HT1080 (cell line): Measurements from ENCODE around the gene ZNF346. TPM values are rescaled to one million over a fixed set of nuclear protein-coding genes. Genes with fewer than 3 reads are reported as not detected.
A peak's percentile ranks its signal among the peaks of the same experiment; 100 is the strongest.
"Not testable (repeated sequence)": the region's sequence is repeated elsewhere in the genome, so short reads cannot be mapped to it uniquely, and the experiment has no call there.

Experiments used
- DNase-seq: peaks from one replicate; pipeline ENCODE4 v3.0.0-alpha.2; 2015; ENCODE audit warnings: low read depth
- polyA plus RNA-seq, 2 experiments: library from polyadenylated mRNA; depleted of rRNA; stranded (reverse); fragments of >200 nt; gene quantifications; 2 replicates each; pipeline ENCODE4 v1.2.3, GENCODE V29; 2015
- total RNA-seq: library from RNA; depleted of rRNA; stranded (reverse); fragments of >200 nt; shearing (Covaris generic); gene quantifications from 2 replicates; pipeline ENCODE4 v1.2.3, GENCODE V29; 2014; rRNA removed

Gene ZNF346, protein sequence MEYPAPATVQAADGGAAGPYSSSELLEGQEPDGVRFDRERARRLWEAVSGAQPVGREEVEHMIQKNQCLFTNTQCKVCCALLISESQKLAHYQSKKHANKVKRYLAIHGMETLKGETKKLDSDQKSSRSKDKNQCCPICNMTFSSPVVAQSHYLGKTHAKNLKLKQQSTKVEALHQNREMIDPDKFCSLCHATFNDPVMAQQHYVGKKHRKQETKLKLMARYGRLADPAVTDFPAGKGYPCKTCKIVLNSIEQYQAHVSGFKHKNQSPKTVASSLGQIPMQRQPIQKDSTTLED
- total RNA-seq = 13.7 and 17.7 TPM in 2 replicates
- 7.3 TPM in 2 replicates for polyA plus RNA-seq (2015; cell fraction: cytosol; rRNA removed)
- polyA plus RNA-seq (2015; cell fraction: nucleus; rRNA removed) = 9.9 and 10.0 TPM in 2 replicates

DNA sequence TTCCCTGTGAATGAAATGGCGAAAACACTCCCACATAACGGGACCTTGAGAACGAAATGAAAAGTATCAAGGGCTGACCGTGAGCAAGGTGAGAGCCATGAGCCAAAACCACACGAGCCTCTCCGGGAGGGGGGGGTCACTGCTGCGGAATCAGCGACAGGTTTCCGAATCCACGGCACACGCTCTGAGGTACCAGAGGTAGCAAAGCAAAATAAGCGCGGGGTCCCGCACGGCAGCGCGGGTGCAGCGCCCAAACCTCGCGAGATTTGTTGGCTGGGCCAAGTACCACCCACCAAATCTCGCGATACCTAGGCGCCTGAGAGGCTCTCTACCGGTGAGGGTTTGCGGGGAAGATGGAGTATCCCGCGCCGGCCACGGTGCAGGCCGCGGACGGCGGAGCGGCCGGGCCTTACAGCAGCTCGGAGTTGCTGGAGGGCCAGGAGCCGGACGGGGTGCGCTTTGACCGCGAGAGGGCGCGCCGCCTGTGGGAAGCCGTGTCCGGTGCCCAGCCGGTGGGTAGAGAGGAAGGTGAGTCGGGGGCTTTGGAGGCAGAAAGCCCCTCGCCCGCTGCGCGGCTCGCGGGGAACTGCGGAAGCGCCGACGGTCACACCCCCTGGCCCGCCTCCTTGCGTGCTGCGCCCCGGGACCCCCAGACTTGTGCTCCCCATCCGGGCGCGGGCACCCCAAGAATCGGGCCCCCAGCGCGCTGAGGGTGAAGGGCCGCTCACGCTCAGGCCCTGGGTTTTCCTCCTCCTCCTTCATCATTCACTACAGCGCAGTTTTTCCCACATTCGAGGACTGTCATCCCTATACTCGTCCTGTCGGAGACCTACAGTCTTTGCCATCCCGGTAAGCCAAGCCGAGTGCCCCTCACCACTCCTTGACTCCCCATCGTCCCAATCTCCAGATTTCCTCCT is at the start of gene ZNF346:
Gene ZNF346, plus strand, starts transcription at position 311 of the 917 bp plus-strand sequence. Its CDS starts 43 bp downstream, at position 354.
- DNase-seq = peak; percentile 84

DNA sequence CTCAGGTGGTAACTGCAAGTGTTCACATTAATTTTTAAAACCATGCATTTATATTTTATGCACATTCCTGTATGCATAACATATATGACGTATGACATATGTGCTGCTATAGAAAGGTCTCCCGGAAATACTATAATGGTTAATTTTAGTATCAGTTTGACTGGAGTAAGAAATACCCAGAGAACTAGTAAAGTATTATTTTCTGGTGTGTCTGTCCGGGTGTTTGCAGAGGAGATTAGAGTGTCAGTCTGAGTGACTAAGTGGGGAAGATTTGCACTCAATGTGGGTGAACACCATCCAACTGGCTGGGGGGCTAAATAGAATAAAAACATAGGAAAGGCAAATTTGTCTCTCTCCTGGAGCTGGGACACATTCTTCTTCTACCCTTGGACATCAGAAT is 42.8 kb upstream of the ZNF346 start:
- no peak for DNase-seq

DNA sequence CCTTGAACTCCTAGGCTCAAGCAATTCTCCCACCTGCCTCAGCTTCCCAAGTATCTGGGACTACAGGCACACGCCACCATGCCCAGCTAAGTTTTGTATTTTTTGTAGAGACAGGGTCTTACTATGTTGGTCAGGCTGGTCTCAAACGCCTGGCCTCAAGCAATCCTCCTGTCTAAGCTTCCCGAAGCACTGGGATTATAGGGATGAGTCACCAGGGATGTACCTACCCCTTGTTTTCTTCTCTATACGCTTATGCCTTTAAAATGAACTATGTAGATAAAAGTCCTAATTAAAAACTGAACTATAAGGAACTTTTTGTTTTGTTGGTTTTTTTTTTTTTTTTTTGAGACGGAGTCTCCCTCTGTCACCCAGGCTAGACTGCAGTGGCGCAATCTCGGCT is 41.7 kb upstream of the ZNF346 start:
- no peak for DNase-seq

DNA sequence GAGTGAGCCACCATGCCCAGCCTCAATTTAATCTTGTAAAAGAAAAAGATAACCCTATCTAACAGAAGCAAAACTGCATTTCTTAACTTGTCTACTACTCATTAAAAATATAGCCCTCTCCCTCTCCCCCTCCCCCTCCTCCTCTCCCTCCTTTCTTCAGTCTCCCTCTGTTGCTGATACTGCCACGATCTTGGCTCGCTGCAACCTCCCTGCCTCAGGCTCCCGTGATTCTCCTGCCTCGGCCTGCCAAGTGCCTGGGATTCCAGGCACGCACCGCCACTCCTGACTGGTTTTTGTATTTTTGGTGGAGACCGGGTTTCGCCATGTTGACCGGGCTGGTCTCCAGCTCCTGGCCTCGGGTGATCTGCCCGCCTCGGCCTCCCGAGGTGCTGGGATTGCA is 39.4 kb upstream of the ZNF346 start:
- not testable (repeated sequence) for DNase-seq

DNA sequence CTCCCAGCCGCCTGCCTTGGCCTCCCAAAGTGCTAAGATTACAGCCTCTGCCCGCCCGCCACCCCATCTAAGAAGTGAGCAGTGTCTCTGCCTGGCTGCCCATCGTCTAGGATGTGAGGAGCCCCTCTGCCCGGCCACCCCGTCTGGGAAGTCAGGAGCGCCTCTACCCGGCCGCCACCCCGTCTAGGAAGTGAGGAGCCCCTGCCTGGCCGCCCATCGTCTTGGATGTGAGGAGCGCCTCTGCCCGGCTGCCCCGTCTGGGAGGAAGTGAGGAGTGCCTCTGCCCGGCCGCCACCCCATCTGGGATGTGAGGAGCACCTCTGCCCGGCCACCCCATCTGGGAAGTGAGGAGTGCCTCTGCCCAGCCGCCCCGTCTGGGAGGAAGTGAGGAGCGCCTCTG is 38.9 kb upstream of the ZNF346 start:
- DNase-seq = not testable (repeated sequence)

DNA sequence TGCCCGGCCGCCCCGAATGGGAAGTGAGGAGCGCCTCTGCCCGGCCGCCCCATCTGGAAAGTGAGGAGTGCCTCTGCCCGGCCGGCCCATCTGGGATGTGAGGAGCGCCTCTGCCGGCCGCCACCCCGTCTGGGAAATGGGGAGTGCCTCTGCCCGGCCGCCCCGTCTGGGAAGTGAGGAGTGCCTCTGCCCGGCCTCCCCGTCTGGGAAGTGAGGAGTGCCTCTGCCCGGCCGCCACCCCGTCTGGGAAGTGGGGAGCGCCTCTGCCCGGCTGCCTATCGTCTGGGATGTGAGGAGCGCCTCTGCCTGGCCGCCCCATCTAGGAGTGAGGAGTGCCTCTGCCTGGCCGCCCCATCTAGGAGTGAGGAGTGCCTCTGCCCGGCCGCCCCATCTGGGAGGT is 38.3 kb upstream of the ZNF346 start:
- not testable (repeated sequence) for DNase-seq

DNA sequence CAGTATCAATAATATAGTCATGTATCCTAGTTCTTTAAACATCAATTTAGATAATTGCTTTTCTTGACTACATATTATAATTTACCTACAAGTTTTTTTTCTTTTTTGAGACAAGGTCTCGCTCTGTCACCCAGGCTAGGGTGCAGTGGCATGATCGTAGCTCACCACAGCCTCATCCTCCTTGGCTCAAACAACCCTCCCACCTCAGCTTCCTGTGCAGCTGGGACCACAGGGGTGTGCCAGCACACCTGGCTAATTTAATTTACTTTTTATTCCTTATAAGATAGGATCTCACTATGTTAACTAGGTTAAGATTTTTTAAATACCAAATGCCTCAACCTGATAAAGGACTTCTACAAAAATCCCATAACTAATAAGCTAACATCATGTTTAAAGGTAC is 37.0 kb upstream of the ZNF346 start:
- no peak for DNase-seq

DNA sequence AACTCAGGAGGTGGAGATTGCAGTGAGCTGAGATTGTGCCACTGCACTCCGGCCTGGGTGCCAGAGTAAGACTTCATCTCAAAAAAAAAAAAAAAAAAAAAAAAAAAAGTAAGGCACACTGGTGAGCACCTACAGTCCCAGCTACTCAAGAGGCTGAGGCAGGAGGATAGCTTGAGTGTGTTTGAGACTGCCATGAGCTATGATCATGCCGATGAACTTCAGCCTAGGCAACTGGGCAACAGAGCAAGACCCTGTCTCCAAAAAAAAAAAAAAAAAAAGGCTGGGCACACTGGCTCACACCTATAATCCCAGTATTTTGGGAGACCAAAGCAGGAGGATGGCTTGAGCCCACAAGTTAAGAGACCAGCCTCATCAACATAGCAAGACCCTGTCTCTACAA is 36.2 kb upstream of the ZNF346 start:
- no peak for DNase-seq

DNA sequence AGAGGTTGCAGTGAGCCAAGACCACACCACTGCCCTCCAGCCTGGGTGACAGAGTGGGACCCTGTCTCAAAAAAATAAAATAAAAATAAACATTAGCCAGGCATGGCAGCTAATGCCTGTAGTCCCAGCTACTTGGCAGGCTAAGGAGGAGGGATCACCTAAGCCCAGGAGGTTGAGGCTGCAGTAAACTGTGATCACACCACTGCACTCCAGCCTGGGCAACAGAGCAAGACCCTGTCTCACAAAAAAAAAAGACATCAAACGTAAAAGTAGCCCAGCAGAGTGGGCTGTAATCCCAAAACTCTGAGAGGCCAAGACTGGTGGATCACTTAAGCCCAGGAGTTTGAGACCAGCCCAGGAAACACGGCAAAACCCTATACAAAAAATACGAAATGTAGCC is 34.9 kb upstream of the ZNF346 start:
- no peak for DNase-seq

DNA sequence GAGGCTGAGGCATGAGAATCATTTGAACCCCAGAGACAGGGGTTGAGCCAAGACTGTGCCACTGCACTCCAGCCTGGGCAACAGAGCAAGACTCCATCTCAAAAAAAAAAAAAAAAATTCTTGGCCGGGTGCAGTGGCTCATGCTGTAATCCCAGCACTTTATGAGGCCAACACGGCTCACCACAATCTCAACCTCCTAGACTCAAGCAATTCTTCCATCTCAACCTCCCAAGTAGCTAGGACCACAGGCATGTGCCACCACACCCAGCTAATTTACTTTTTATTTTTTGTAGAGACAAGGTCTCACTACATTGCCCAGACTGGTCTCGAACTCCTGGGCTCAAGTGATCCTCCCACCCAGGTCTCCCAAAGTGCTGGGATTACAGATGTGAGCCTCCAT is 29.4 kb upstream of the ZNF346 start:
- DNase-seq = not testable (repeated sequence)

DNA sequence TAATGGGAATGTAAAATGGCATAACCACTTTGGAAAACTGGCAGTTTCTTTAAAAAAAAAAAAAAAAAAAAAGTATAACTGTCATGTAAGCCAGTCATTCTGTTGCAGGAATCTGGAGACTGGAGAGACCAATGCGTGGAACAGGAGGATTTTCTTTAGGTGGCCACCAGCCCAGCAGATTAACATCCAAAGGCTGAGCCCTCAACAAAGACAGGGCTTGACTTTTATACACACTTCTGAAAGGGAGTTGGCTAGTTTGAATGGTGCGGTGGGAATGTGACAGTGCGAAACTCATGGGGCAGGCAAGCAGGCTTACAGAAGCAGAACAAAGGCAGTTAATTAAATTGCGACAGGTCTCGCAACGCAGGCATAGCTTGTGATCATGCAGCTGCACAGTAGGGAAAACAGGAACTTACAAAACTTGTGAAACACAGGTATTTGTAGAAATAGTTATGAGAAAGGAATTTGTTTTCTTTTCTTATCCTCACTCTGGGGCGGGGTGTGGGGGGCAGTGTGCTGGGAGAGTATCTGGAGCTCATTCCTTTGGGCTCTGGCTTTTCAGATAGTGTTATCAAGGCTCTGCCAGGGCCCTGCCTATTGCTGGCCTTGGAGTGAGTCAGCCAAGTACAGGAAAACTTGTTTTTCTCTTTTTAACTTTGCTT is 27.9 kb upstream of the ZNF346 start:
- no peak for DNase-seq

DNA sequence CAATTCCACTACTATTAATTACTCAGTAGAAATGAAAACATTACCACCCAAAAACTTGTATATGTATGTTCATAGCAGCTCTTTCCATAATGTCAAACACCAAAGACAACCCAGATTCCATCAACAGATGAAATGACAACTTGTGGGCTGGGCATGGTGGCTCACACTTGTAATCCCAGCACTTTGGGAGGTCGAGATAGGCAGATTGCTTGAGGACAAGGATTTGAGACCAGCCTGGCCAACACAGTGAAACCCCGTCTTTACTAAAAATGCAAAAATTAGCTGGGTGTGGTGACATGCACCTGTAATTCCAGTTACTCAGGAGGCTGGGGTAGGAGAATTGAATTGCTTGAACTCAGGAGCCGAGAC is 27.4 kb upstream of the ZNF346 start:
- no peak for DNase-seq

DNA sequence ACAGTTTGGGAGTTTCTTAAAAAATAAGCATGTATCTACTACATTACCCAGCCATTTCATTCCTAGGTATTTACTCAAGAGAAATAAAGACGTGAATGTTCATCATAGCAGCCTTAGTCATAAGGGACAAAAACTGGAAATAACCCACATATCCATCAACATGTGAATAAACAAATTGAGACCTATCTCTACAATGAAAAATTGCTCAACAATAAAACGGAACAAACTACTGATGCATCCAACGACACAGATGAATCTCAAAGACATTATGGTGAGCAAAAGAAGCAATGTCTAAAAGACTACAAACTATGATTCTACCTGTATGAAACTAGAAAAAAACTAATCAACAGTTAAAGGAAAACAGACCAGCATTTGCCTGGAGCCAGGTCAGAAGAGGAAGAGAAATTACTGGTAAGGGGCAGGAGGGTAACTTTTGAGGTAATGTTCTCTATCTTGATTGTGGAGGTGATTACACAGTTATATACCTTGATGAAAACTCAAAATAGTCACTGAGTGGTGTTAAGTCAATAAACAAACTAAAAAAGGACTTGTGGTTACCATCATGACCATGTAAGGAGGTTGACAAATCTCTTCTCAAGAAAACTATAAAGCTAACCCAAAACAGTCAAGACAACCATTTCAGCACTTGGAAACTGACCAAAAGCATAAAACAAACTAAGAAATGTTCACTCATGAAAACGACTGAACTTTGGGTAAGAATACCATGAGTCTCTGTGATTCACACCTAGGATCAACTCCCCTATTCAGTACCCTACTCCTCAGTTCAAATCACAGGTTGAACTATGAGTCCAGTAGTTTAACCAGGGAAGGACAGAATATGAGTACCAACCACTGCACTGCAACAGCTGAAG is 26.4 kb upstream of the ZNF346 start:
- DNase-seq = no peak

DNA sequence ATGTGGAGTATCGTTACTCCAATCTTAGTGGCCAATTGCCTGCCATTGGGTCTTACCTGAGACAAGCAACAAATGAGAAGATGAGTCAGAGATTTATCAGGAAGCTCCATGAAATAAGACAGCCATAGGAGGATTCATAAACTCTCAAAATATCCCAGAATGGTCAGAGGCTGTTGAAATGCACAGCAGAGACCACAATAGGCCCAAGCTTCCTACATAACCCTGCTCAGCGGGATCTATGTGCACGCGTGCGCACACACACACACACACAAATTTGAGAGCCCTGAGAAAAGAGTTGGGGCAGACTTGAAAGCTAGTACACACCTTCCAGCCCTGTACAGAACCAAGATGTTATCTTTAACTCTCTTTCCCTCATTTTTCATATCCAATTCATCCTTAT is 25.7 kb upstream of the ZNF346 start:
- no peak for DNase-seq

DNA sequence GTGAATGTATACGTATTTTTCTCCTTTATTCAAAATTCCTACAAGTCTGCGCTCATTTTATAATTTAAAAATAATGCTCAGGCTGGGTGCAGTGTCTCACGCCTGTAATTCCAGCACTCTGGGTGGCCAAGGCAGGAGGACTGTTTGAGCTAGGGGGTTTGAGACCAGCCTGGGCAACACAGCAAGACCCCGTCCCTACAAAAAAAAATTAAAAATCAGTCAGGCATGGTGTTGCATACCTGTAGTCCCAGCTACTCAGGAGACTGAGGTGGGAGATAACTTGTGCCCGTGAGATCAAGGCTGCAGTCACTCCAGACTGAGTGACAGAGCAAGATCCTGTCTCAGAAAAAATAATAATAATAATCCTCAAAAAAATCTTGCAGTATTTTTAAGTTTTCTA is 23.7 kb upstream of the ZNF346 start:
- no peak for DNase-seq

DNA sequence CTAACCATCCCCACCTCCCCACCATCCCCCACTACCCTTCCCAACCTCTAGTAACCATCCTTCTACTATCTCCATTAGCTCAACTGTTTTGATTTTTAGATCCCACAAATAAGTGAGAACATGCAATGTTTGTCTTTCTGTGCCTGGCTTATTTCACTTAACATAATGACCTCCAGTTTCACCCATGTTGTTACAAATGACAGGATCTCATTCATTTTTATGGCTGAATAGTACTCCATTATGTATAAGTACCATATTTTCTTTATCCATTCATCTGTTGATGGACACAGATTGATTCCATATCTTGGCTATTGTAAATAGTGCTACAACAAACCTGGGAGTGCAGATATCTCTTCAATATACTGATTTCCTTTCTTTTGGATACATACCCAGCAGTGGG is 23.0 kb upstream of the ZNF346 start:
- DNase-seq = not testable (repeated sequence)

DNA sequence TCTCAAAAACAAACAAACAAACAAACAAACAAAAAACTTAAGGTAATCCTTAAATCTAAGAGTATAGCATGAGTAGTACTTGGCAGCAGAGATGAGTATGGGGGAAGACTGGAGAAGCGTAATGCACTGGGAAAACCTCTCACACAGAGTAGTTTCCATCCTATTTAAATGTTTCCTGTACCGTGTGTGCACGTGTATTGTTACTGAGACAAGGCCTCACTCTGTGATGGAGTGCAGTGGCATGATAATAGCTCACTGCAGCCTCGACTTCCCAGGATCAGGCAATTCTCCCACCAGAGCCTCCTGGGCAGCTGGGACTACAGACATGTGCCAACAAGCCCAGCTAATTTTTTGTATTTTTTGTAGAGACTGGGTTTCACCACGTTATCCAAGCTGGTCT is 18.8 kb upstream of the ZNF346 start:
- DNase-seq = no peak

DNA sequence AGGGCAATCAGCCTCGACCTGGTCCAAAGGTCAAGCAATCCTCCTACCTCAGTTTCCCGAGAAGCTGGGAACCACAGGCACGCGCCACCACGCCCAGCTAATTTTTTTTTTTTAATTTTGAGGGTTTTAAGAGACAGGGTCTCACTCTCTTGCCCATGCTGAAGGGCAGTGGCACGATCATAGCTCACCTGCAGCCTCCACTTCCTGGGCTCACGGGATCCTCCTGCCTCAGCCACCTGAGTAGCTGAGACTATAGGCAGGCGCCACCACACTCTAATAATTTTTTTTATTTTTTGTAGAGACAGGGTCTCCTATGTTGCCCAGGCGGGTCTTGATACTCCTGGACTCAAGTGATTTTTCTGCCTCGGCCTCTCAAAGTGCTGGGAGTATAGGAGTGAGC is 17.5 kb upstream of the ZNF346 start:
- no peak for DNase-seq

DNA sequence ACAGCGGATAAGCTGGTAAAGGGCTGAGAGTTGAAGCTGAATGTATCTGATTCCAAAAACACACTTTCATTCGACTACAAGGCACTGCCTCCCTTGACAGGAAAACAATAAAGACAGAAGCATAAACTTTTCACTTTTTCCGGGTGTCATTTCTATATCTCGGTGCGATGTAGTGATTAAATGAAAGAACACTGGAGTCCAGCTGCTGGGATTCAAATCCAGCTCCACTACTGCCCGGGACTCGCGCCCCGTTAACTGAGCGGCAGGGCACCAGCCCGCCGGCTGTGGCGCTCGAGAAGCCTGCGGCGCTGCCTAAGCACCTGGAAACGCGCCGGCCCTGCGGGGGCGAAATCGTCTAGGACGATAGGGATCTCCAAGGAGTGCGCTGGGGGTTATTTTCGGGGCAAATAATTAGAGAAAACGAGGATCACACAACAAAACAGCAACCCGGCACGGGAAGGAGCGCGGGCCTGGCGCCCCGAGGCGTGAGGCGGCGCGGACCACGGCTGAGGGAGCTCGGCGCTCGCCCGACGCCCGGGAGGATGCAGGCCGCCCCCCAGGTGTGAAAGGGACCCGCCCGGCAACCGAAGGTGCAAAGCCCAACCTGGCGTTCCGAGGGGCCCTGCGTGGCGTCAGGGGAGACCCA is 16.8 kb upstream of the ZNF346 start:
- peak; percentile 59 for DNase-seq

DNA sequence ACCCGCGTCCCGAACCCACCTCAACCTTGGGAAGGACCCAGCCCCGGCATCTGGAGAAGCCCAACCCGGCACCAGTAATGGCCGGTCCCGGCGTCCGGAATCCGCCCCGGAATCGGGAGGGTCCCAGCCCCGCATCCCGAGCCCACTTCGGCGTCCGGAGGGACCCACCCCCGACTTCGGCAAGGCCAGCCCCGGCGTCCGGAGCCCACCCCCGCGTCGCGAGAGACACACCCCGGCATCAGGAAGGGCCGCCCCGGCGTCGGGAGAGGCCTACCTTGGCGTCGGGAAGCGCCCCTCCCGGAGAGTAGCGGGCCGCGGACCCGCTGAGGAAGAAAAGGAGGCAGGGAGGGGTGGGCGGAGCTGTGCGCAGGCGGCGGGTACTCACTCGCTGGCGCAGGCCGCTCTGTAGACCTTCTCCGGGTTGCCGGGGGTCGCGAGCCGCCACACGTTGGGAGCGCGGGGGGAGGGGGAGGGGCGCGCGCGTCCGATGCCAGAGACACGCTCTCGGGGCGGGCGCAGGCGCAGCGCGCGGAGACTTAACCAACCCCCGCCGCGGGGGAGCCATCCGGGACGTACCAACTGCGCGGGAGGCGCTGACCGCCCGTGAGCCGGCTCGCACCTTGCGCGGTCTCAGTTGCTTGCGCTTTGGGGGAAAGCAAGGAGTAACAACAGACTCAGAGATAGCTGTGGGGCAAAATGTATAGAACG is 16.1 kb upstream of the ZNF346 start, which contains the start of gene UIMC1:
Gene UIMC1, minus strand, starts transcription at position 515 of the 708 bp plus-strand sequence. CDS start 24,164 bp downstream, outside the sequence.
- peak; percentile 90 for DNase-seq
